ENCODE results near the gene SYNE3.
A peak's percentile ranks its signal among the peaks of the same experiment; 100 is the strongest.

SYNE3 gene

GRCh38 chr14:95469134-95469481 lies 47.3 kb downstream of the SYNE3 start:
- no peaks in the 10 kb centered on the region for H3K27me3 ChIP-seq (ENCODE audit: insufficient read depth, low read length)
- no peak overlapping the region for H3K4me2 ChIP-seq (ENCODE audit: low read length)
- no peak overlapping the region for H2BK120ac ChIP-seq (ENCODE audit: insufficient read depth, low read length, poor library complexity)
- no peaks in the 10 kb centered on the region for H3K79me2 ChIP-seq (ENCODE audit: control insufficient read depth, insufficient read depth, low read length, poor library complexity)
- DNase-seq, result no peak
- H4K8ac ChIP-seq (ENCODE audit: low read depth, low read length), result no peak overlapping the region
- no peak overlapping the region for H2BK5ac ChIP-seq (ENCODE audit: low read depth, low read length, poor library complexity)
- no CpG with 5 or more reads among the region's 3 CpGs for WGBS (ENCODE audit: extremely low coverage, insufficient coverage, insufficient read length)
- H4K91ac ChIP-seq (ENCODE audit: low read depth, low read length), result no peak overlapping the region
- H3K14ac ChIP-seq (ENCODE audit: low read length), result no peak overlapping the region
- H3K4me1 ChIP-seq (ENCODE audit: control insufficient read depth in 1 of 2, insufficient read depth in 2 of 2, low read length in 2 of 2), result peaks cover 7 to 10% of the 10 kb centered on the region in 2 experiments
- no peak overlapping the region for H2AFZ ChIP-seq (ENCODE audit: insufficient read depth, low read length, poor library complexity)
- no peak overlapping the region for H3K4ac ChIP-seq (ENCODE audit: low read depth, low read length)
- H3K9ac ChIP-seq (ENCODE audit: low read length), result no peak overlapping the region
- H3K18ac ChIP-seq (ENCODE audit: low read length), result no peak overlapping the region
- H4K12ac ChIP-seq (ENCODE audit: low read depth, low read length), result no peak overlapping the region
- H3K9me3 ChIP-seq (ENCODE audit: insufficient read depth, low read depth, low read length), result no peaks in the 10 kb centered on the region
- no peaks in the 10 kb centered on the region for H3K79me1 ChIP-seq (ENCODE audit: low read length)
- H3K27ac ChIP-seq (ENCODE audit: low read depth, low read length), result no peak overlapping the region
- no peak overlapping the region for H3K23ac ChIP-seq (ENCODE audit: low read length)
- H2BK12ac ChIP-seq (ENCODE audit: low read length), result no peak overlapping the region
- no peak overlapping the region for H2AK5ac ChIP-seq (ENCODE audit: low read length)
- no peaks in the 10 kb centered on the region for H3K36me3 ChIP-seq (ENCODE audit: control insufficient read depth in 1 of 2, insufficient read depth in 2 of 2, low read length in 2 of 2)
- no peak overlapping the region for H3K4me3 ChIP-seq (ENCODE audit: low read depth, low read length)

- no CpG with 5 or more reads among the region's 4 CpGs for WGBS (ENCODE audit: extremely low coverage, insufficient coverage, insufficient read length)
- H3K4ac ChIP-seq (ENCODE audit: low read depth, low read length), result no peak overlapping the region
These were observed 47.9 kb downstream of the SYNE3 start for GRCh38 chr14:95468448-95469133.

GRCh38 chr14:95467657-95468056 lies 48.8 kb downstream of the SYNE3 start:
- no peak overlapping the region for H3K4me3 ChIP-seq (ENCODE audit: low read depth, low read length)
- H3K27ac ChIP-seq (ENCODE audit: low read depth, low read length), result no peak overlapping the region
- no peak overlapping the region for H2BK5ac ChIP-seq (ENCODE audit: low read depth, low read length, poor library complexity)
- WGBS (ENCODE audit: extremely low coverage, insufficient coverage, insufficient read length), result no CpG with 5 or more reads among the region's 6 CpGs
- no peaks in the 10 kb centered on the region for H3K27me3 ChIP-seq (ENCODE audit: insufficient read depth, low read length)
- H2AK5ac ChIP-seq (ENCODE audit: low read length), result peak overlapping the region; percentile 29
- H3K79me1 ChIP-seq (ENCODE audit: low read length), result no peaks in the 10 kb centered on the region
- H2AFZ ChIP-seq (ENCODE audit: insufficient read depth, low read length, poor library complexity), result no peak overlapping the region
- no peak overlapping the region for H3K9ac ChIP-seq (ENCODE audit: low read length)
- no peaks in the 10 kb centered on the region for H3K79me2 ChIP-seq (ENCODE audit: control insufficient read depth, insufficient read depth, low read length, poor library complexity)
- H3K4me2 ChIP-seq (ENCODE audit: low read length), result no peak overlapping the region
- no peak for DNase-seq
- H3K36me3 ChIP-seq (ENCODE audit: control insufficient read depth in 1 of 2, insufficient read depth in 2 of 2, low read length in 2 of 2), result no peaks in the 10 kb centered on the region
- H2BK12ac ChIP-seq (ENCODE audit: low read length), result no peak overlapping the region
- peaks cover 7 to 14% of the 10 kb centered on the region in 2 experiments for H3K4me1 ChIP-seq (ENCODE audit: control insufficient read depth in 1 of 2, insufficient read depth in 2 of 2, low read length in 2 of 2)
- H4K91ac ChIP-seq (ENCODE audit: low read depth, low read length), result no peak overlapping the region
- no peak overlapping the region for H2BK120ac ChIP-seq (ENCODE audit: insufficient read depth, low read length, poor library complexity)
- no peak overlapping the region for H3K14ac ChIP-seq (ENCODE audit: low read length)
- no peak overlapping the region for H3K18ac ChIP-seq (ENCODE audit: low read length)
- H3K9me3 ChIP-seq (ENCODE audit: insufficient read depth, low read depth, low read length), result no peaks in the 10 kb centered on the region
- no peak overlapping the region for H3K23ac ChIP-seq (ENCODE audit: low read length)
- H4K8ac ChIP-seq (ENCODE audit: low read depth, low read length), result no peak overlapping the region
- H3K4ac ChIP-seq (ENCODE audit: low read depth, low read length), result no peak overlapping the region
- no peak overlapping the region for H4K12ac ChIP-seq (ENCODE audit: low read depth, low read length)

More at GRCh38 chr14:95468448-95469133, 47.9 kb downstream of the SYNE3 start:
- Histone ChIP-seq H3K79me2 (ENCODE audit: control insufficient read depth, insufficient read depth, low read length, poor library complexity) (no peaks in the 10 kb centered on the region), H4K8ac (ENCODE audit: low read depth, low read length) (no peak overlapping the region), H3K4me2 (ENCODE audit: low read length) (no peak overlapping the region), H3K23ac (ENCODE audit: low read length) (no peak overlapping the region), H2BK12ac (ENCODE audit: low read length) (no peak overlapping the region), H2AK5ac (ENCODE audit: low read length) (no peak overlapping the region), H3K4me3 (ENCODE audit: low read depth, low read length) (no peak overlapping the region), H3K9ac (ENCODE audit: low read length) (no peak overlapping the region), H2BK5ac (ENCODE audit: low read depth, low read length, poor library complexity) (no peak overlapping the region), H3K9me3 (ENCODE audit: insufficient read depth, low read depth, low read length) (no peaks in the 10 kb centered on the region), H2AFZ (ENCODE audit: insufficient read depth, low read length, poor library complexity) (no peak overlapping the region), H3K18ac (ENCODE audit: low read length) (no peak overlapping the region), H3K4me1 (ENCODE audit: control insufficient read depth in 1 of 2, insufficient read depth in 2 of 2, low read length in 2 of 2) (peaks cover 7 to 10% of the 10 kb centered on the region in 2 experiments), H2BK120ac (ENCODE audit: insufficient read depth, low read length, poor library complexity) (no peak overlapping the region), H4K91ac (ENCODE audit: low read depth, low read length) (no peak overlapping the region), H3K79me1 (ENCODE audit: low read length) (no peaks in the 10 kb centered on the region), H3K27ac (ENCODE audit: low read depth, low read length) (no peak overlapping the region), H3K27me3 (ENCODE audit: insufficient read depth, low read length) (no peaks in the 10 kb centered on the region), H3K36me3 (ENCODE audit: control insufficient read depth in 1 of 2, insufficient read depth in 2 of 2, low read length in 2 of 2) (no peaks in the 10 kb centered on the region), H4K12ac (ENCODE audit: low read depth, low read length) (no peak overlapping the region), H3K14ac (ENCODE audit: low read length) (no peak overlapping the region)
- DNase-seq, result peak; percentile 92 to 95

GRCh38 chr14:95467232-95467631 lies 49.2 kb downstream of the SYNE3 start:
- WGBS (ENCODE audit: extremely low coverage, insufficient coverage, insufficient read length), result no CpG with 5 or more reads among the region's 6 CpGs

More at GRCh38 chr14:95467232-95467631, 49.2 kb downstream of the SYNE3 start:
- Histone ChIP-seq H3K9me3 (ENCODE audit: insufficient read depth, low read depth, low read length) (no peaks in the 10 kb centered on the region), H4K8ac (ENCODE audit: low read depth, low read length) (no peak overlapping the region), H3K79me2 (ENCODE audit: control insufficient read depth, insufficient read depth, low read length, poor library complexity) (no peaks in the 10 kb centered on the region), H2BK12ac (ENCODE audit: low read length) (no peak overlapping the region), H3K36me3 (ENCODE audit: control insufficient read depth in 1 of 2, insufficient read depth in 2 of 2, low read length in 2 of 2) (no peaks in the 10 kb centered on the region), H3K23ac (ENCODE audit: low read length) (no peak overlapping the region), H3K4me3 (ENCODE audit: low read depth, low read length) (no peak overlapping the region), H3K4ac (ENCODE audit: low read depth, low read length) (no peak overlapping the region), H2BK5ac (ENCODE audit: low read depth, low read length, poor library complexity) (no peak overlapping the region), H3K4me2 (ENCODE audit: low read length) (no peak overlapping the region), H2AFZ (ENCODE audit: insufficient read depth, low read length, poor library complexity) (no peak overlapping the region), H4K12ac (ENCODE audit: low read depth, low read length) (no peak overlapping the region), H3K27me3 (ENCODE audit: insufficient read depth, low read length) (no peaks in the 10 kb centered on the region), H3K9ac (ENCODE audit: low read length) (no peak overlapping the region), H2BK120ac (ENCODE audit: insufficient read depth, low read length, poor library complexity) (no peak overlapping the region), H3K27ac (ENCODE audit: low read depth, low read length) (no peak overlapping the region), H3K14ac (ENCODE audit: low read length) (no peak overlapping the region), H3K18ac (ENCODE audit: low read length) (no peak overlapping the region), H4K91ac (ENCODE audit: low read depth, low read length) (no peak overlapping the region), H2AK5ac (ENCODE audit: low read length) (no peak overlapping the region), H3K79me1 (ENCODE audit: low read length) (no peaks in the 10 kb centered on the region), H3K4me1 (ENCODE audit: control insufficient read depth in 1 of 2, insufficient read depth in 2 of 2, low read length in 2 of 2) (peaks cover 7 to 14% of the 10 kb centered on the region in 2 experiments)
- DNase-seq, result no peak

Data from trophoblast cell (in vitro differentiated cells and primary cell).